ENCODE measurements around the gene PDE7B.

The PDE7B gene

DNA sequence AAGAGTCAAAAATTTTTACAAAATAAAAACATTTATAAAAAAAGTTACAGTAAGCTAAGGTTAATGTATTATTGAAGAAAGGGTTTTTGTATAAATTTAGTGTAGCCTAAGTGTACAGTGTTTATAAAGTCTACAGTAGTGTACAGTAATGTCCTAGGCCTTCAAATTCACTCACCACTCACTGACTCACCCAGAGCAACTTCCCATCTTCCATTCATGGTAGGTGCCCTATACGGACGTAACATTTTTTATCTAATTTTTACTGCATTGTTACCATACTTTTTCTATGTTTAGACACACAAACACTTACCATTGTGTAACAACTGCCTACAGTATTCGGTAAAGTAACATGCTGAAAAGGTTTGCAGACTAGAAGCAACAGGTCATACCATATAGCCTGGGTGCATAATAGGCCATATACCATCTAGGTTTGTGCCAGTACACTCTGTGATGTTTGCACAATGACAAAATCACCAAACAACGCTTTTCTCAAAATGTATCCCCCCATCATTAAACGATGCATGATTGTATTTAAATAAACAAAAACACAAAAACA lies 392.6 kb downstream of the PDE7B start:
- Histone ChIP-seq H3K27me3 (ENCODE audit: insufficient read depth, poor library complexity, severe bottlenecking) (no peaks in the 10 kb centered on the region), H3K4me3 (replicated peaks; ENCODE audit: insufficient read depth, low read length) (no peak overlapping the region), H3K27ac (replicated peaks) (no peak overlapping the region)
- no peak for DNase-seq (ENCODE audit: low read depth in 1 of 2, low spot score in 1 of 2)
- TF ChIP-seq POLR2AphosphoS5 (IDR thresholded peaks at IDR 0.05; ENCODE audit: low read depth) (no peak), SPI1 (IDR thresholded peaks at IDR 0.05; ENCODE audit: borderline replicate concordance, low read depth) (no peak), GABPA (IDR thresholded peaks at IDR 0.05; ENCODE audit: low read depth) (no peak)
- TF ChIP-seq, protein P1, sequence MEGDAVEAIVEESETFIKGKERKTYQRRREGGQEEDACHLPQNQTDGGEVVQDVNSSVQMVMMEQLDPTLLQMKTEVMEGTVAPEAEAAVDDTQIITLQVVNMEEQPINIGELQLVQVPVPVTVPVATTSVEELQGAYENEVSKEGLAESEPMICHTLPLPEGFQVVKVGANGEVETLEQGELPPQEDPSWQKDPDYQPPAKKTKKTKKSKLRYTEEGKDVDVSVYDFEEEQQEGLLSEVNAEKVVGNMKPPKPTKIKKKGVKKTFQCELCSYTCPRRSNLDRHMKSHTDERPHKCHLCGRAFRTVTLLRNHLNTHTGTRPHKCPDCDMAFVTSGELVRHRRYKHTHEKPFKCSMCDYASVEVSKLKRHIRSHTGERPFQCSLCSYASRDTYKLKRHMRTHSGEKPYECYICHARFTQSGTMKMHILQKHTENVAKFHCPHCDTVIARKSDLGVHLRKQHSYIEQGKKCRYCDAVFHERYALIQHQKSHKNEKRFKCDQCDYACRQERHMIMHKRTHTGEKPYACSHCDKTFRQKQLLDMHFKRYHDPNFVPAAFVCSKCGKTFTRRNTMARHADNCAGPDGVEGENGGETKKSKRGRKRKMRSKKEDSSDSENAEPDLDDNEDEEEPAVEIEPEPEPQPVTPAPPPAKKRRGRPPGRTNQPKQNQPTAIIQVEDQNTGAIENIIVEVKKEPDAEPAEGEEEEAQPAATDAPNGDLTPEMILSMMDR (IDR thresholded peaks at IDR 0.05; ENCODE audit: insufficient read depth, low read length), result no peak
- TF ChIP-seq, protein P2, sequence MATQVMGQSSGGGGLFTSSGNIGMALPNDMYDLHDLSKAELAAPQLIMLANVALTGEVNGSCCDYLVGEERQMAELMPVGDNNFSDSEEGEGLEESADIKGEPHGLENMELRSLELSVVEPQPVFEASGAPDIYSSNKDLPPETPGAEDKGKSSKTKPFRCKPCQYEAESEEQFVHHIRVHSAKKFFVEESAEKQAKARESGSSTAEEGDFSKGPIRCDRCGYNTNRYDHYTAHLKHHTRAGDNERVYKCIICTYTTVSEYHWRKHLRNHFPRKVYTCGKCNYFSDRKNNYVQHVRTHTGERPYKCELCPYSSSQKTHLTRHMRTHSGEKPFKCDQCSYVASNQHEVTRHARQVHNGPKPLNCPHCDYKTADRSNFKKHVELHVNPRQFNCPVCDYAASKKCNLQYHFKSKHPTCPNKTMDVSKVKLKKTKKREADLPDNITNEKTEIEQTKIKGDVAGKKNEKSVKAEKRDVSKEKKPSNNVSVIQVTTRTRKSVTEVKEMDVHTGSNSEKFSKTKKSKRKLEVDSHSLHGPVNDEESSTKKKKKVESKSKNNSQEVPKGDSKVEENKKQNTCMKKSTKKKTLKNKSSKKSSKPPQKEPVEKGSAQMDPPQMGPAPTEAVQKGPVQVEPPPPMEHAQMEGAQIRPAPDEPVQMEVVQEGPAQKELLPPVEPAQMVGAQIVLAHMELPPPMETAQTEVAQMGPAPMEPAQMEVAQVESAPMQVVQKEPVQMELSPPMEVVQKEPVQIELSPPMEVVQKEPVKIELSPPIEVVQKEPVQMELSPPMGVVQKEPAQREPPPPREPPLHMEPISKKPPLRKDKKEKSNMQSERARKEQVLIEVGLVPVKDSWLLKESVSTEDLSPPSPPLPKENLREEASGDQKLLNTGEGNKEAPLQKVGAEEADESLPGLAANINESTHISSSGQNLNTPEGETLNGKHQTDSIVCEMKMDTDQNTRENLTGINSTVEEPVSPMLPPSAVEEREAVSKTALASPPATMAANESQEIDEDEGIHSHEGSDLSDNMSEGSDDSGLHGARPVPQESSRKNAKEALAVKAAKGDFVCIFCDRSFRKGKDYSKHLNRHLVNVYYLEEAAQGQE (IDR thresholded peaks at IDR 0.05; ENCODE audit: insufficient replicate concordance, low read depth), result no peak
